IMR-90 (cell line): Measurements from ENCODE around the gene RNASE7. TPM values are rescaled to one million over a fixed set of nuclear protein-coding genes. Genes with fewer than 3 reads are reported as not detected.

Source experiments
- ATAC-seq: fragments of 200-7000 bp; cut with Tn5 transposase; 2 replicates; pipeline ENCODE4 v1.9.1; 2020; ENCODE audit warnings: low read depth, mild to moderate bottlenecking, moderate library complexity
- BruUV-seq: library from RNA; stranded (reverse); fragments of 400-500 nt; replicated peaks from 2 replicates; lab custom pipeline; 2021; lab: Mats Ljungman, UMichigan
- CTCF ChIA-PET: fragments of 300-600 bp; formaldehyde crosslinking; extraction: SDS; loops from one replicate; lab custom pipeline; 2021; ENCODE audit warnings: antibody characterized with exemption; lab: Yijun Ruan, JAX
- POLR2A ChIA-PET: fragments of 300-600 bp; sonication (Branson Sonifier 250); formaldehyde crosslinking; loops from one replicate; lab custom pipeline; 2022; ENCODE audit warnings: antibody characterized with exemption; ENCODE audit not compliant: unreplicated experiment; lab: Charles Lee
- DNase-seq: peaks from one replicate; pipeline ENCODE4 v3.0.0; 2013
- H2AFZ ChIP-seq: replicated peaks from 2 replicates; pipeline ENCODE3; 2013; ENCODE audit warnings: low read length, mild to moderate bottlenecking; ENCODE audit not compliant: poor library complexity
- H2AK5ac ChIP-seq: 2 replicates; pipeline ENCODE4 v1.6.1; 2013; ENCODE audit warnings: low read depth, low read length, inconsistent platforms
- H2AK9ac ChIP-seq: replicated peaks from 2 replicates; pipeline ENCODE3; 2013; ENCODE audit warnings: mild to moderate bottlenecking, low read depth, low read length, moderate library complexity; ENCODE audit not compliant: poor library complexity
- H2BK120ac ChIP-seq: 2 replicates; pipeline ENCODE4 v1.6.1; 2013; ENCODE audit warnings: low read depth, low read length, inconsistent platforms
- H2BK15ac ChIP-seq: 3 replicates; pipeline ENCODE4 v1.6.1; 2013; ENCODE audit warnings: low read depth, low read length, inconsistent platforms
- H2BK20ac ChIP-seq: 2 replicates; pipeline ENCODE4 v1.6.1; 2013; ENCODE audit warnings: low read depth, mild to moderate bottlenecking, inconsistent platforms, low read length, moderate library complexity
- H2BK5ac ChIP-seq: 2 replicates; pipeline ENCODE4 v1.6.1; 2013; ENCODE audit warnings: mild to moderate bottlenecking, low read depth, low read length, inconsistent platforms; ENCODE audit not compliant: poor library complexity, severe bottlenecking
- H3K14ac ChIP-seq: replicated peaks from 2 replicates; pipeline ENCODE4 v1.6.1; 2013; ENCODE audit warnings: low read depth, low read length, inconsistent platforms
- H3K18ac ChIP-seq: 2 replicates; pipeline ENCODE4 v1.6.1; 2013; ENCODE audit warnings: low read depth, low read length, control low read depth
- H3K23ac ChIP-seq: 2 replicates; pipeline ENCODE4 v1.6.1; 2013; ENCODE audit warnings: low read depth, low read length, inconsistent platforms
- H3K27ac ChIP-seq: 2 replicates; pipeline ENCODE4 v1.5.1; 2013; ENCODE audit warnings: mild to moderate bottlenecking, control low read depth, low read length; ENCODE audit not compliant: insufficient read depth
- H3K27me3 ChIP-seq: 2 replicates; pipeline ENCODE4 v1.6.1; 2013; ENCODE audit warnings: low read length; ENCODE audit not compliant: control insufficient read depth, insufficient read depth
- H3K36me3 ChIP-seq: 2 replicates; pipeline ENCODE4 v1.6.1; 2013; ENCODE audit warnings: low read length, mixed read lengths; ENCODE audit not compliant: control insufficient read depth, insufficient read depth
- H3K4ac ChIP-seq: 2 replicates; pipeline ENCODE4 v1.6.1; 2013; ENCODE audit warnings: low read depth, low read length, inconsistent platforms
- H3K4me1 ChIP-seq: 2 replicates; pipeline ENCODE4 v1.6.1; 2013; ENCODE audit warnings: low read length, mixed read lengths; ENCODE audit not compliant: control insufficient read depth, insufficient read depth
- H3K4me2 ChIP-seq: 2 replicates; pipeline ENCODE4 v1.6.1; 2013; ENCODE audit warnings: low read depth, mild to moderate bottlenecking, control low read depth, low read length, moderate library complexity
- H3K4me3 ChIP-seq: 2 replicates; pipeline ENCODE4 v1.5.1; 2013; ENCODE audit warnings: low read depth, mild to moderate bottlenecking, control low read depth, low read length, moderate library complexity; ENCODE audit not compliant: insufficient read depth
- H3K56ac ChIP-seq: 2 replicates; pipeline ENCODE4 v1.6.1; 2013; ENCODE audit warnings: low read length, inconsistent platforms; ENCODE audit not compliant: insufficient read depth; ENCODE audit errors: extremely low read depth
- H3K79me1 ChIP-seq, 2 experiments: 2 replicates each; pipeline ENCODE4 v1.6.1; 2013; ENCODE audit warnings: low read length in 2 of 2, inconsistent platforms in 1 of 2, low read depth in 1 of 2
- H3K9ac ChIP-seq: 2 replicates; pipeline ENCODE4 v1.6.1; 2013; ENCODE audit warnings: low read depth, low read length, control low read depth
- H3K9me1 ChIP-seq: 2 replicates; pipeline ENCODE4 v1.6.1; 2013; ENCODE audit warnings: low read length, inconsistent platforms; ENCODE audit not compliant: insufficient read depth
- H3K9me3 ChIP-seq: 2 replicates; pipeline ENCODE4 v1.6.1; 2013; ENCODE audit warnings: low read length; ENCODE audit not compliant: control insufficient read depth, insufficient read depth
- H4K20me1 ChIP-seq: 2 replicates; pipeline ENCODE4 v1.6.1; 2013; ENCODE audit warnings: low read length, inconsistent platforms; ENCODE audit not compliant: insufficient read depth
- H4K5ac ChIP-seq: 2 replicates; pipeline ENCODE4 v1.6.1; 2013; ENCODE audit warnings: mild to moderate bottlenecking, low read depth, low read length, control low read depth
- H4K8ac ChIP-seq, 2 experiments: 2 replicates each; pipeline ENCODE4 v1.6.1; 2013; ENCODE audit warnings: low read depth in 2 of 2, low read length in 2 of 2, control low read depth in 1 of 2, inconsistent platforms in 1 of 2
- H4K91ac ChIP-seq: 2 replicates; pipeline ENCODE4 v1.6.1; 2013; ENCODE audit warnings: low read depth, low read length, inconsistent platforms; ENCODE audit not compliant: insufficient read depth
- BHLHE40 ChIP-seq: fragments of 150-350 bp; IDR thresholded peaks from 2 replicates; pipeline ENCODE4 v1.6.1; 2016; ENCODE audit warnings: mild to moderate bottlenecking, low read depth, low read length
- CEBPB ChIP-seq: IDR thresholded peaks from 2 replicates; pipeline ENCODE4 v1.6.1; 2012; ENCODE audit warnings: low read depth, low read length, improper control_type of control experiment
- CHD1 ChIP-seq: IDR thresholded peaks from 2 replicates; pipeline ENCODE4 v1.6.1; 2012; ENCODE audit warnings: low read depth, low read length, improper control_type of control experiment
- ELK1 ChIP-seq: fragments of 150-350 bp; IDR thresholded peaks from 2 replicates; pipeline ENCODE4 v1.6.1; 2016; ENCODE audit warnings: low read depth, mild to moderate bottlenecking, low read length, moderate library complexity, borderline replicate concordance
- FOS ChIP-seq: fragments of 150-350 bp; IDR thresholded peaks from 2 replicates; pipeline ENCODE4 v1.6.1; 2016; ENCODE audit warnings: low read depth, low read length
- MAFK ChIP-seq: IDR thresholded peaks from 2 replicates; pipeline ENCODE4 v1.6.1; 2012; ENCODE audit warnings: low read depth, low read length, improper control_type of control experiment
- MAZ ChIP-seq: IDR thresholded peaks from 2 replicates; pipeline ENCODE4 v1.6.1; 2012; ENCODE audit warnings: low read depth, mild to moderate bottlenecking, low read length, improper control_type of control experiment, moderate library complexity, borderline replicate concordance
- MXI1 ChIP-seq: IDR thresholded peaks from 2 replicates; pipeline ENCODE4 v1.6.1; 2012; ENCODE audit warnings: low read depth, mild to moderate bottlenecking, low read length, moderate library complexity, borderline replicate concordance
- RAD21 ChIP-seq: IDR thresholded peaks from 2 replicates; pipeline ENCODE4 v1.6.1; 2012; ENCODE audit warnings: low read length, improper control_type of control experiment
- RCOR1 ChIP-seq: IDR thresholded peaks from 2 replicates; pipeline ENCODE4 v1.6.1; 2012; ENCODE audit warnings: mild to moderate bottlenecking, low read length, improper control_type of control experiment; ENCODE audit not compliant: insufficient replicate concordance
- RFX5 ChIP-seq: IDR thresholded peaks from 2 replicates; pipeline ENCODE4 v1.8.0; 2012; ENCODE audit warnings: low read depth, mild to moderate bottlenecking, low read length, moderate library complexity
- USF2 ChIP-seq: fragments of 150-350 bp; IDR thresholded peaks from 2 replicates; pipeline ENCODE4 v1.6.1; 2017; ENCODE audit warnings: mild to moderate bottlenecking, antibody characterized with exemption, low read length, low read depth
- WGBS, 2 experiments: methylation state at CpG; one replicate each; pipeline versions ENCODE4 v1.1.5 to v1.1.7; 2013; ENCODE audit warnings: missing lambda C conversion rate in 2 of 2; ENCODE audit not compliant: insufficient read length in 1 of 2; ENCODE audit errors: extremely low coverage in 2 of 2; 5-methylcytosine and 5-hydroxymethylcytosine counted together
- dilution Hi-C: fragments of 300-500 bp; cut with HindIII; formaldehyde crosslinking; loops from one replicate; pipeline ENCODE4 v1.14.3; 2018; ENCODE audit warnings: low sequenced_read_pairs; ENCODE audit not compliant: unreplicated experiment
- in situ Hi-C: fragments of 300-500 bp; cut with MboI; formaldehyde crosslinking; loops from 3 replicates; pipeline ENCODE4 v1.14.3; 2019; ENCODE audit warnings: low sequenced_read_pairs, inconsistent platforms, mixed read lengths
- intact Hi-C: fragments of 100-400 bp; cut with micrococcal nuclease; formaldehyde crosslinking; loops from 2 replicates; pipeline ENCODE4 v1.10.0; 2022
- polyA plus RNA-seq, 3 experiments: library from polyadenylated mRNA; depleted of rRNA; stranded (reverse); fragments of >200 nt; gene quantifications; 2 replicates each; pipeline ENCODE4 v1.2.3, GENCODE V29; 2012; ENCODE audit warnings: low replicate concordance in 1 of 3
- total RNA-seq: library from RNA; depleted of rRNA; stranded (reverse); fragments of >200 nt; gene quantifications from 2 replicates; pipeline ENCODE4 v1.2.3, GENCODE V29; 2012
- TF ChIP-seq, protein P1 (sequence below): conservative IDR thresholded peaks from 2 replicates; pipeline ENCODE4 v1.5.1; 2012; ENCODE audit warnings: mild to moderate bottlenecking, low read depth, low read length, improper control_type of control experiment

RNASE7 gene
- total and polyA plus RNA-seq, 2 of the 4 experiments (the other 2 are of a cell fraction): not detected

GRCh38 chr14:21053184-21054122, 11.3 kb downstream of the RNASE7 start:
- CTCF ChIA-PET: interaction anchor here (0.7 kb wide), 1 partner anchor 747 kb away, joined by 4 read pairs; no protein-coding TSS in a partner anchor
- WGBS, 2 experiments: 97% methylated on average over 6 of the region's 20 CpGs; no CpG with 5 or more reads in 1 of the 2 experiments
- TF ChIP-seq BHLHE40 (no peak), RCOR1 (no peak), MAZ (no peak), RAD21 (no peak), ELK1 (no peak), USF2 (no peak), MAFK (no peak), RFX5 (no peak), CHD1 (no peak), MXI1 (no peak), CEBPB (no peak), FOS (no peak)
- TF ChIP-seq, protein P1, sequence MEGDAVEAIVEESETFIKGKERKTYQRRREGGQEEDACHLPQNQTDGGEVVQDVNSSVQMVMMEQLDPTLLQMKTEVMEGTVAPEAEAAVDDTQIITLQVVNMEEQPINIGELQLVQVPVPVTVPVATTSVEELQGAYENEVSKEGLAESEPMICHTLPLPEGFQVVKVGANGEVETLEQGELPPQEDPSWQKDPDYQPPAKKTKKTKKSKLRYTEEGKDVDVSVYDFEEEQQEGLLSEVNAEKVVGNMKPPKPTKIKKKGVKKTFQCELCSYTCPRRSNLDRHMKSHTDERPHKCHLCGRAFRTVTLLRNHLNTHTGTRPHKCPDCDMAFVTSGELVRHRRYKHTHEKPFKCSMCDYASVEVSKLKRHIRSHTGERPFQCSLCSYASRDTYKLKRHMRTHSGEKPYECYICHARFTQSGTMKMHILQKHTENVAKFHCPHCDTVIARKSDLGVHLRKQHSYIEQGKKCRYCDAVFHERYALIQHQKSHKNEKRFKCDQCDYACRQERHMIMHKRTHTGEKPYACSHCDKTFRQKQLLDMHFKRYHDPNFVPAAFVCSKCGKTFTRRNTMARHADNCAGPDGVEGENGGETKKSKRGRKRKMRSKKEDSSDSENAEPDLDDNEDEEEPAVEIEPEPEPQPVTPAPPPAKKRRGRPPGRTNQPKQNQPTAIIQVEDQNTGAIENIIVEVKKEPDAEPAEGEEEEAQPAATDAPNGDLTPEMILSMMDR: no peak

More at GRCh38 chr14:21053184-21054122, 11.3 kb downstream of the RNASE7 start:
- Histone ChIP-seq H4K8ac (no peak overlapping the region), H4K91ac (no peak overlapping the region), H3K36me3 (no peaks in the 10 kb centered on the region), H2AK9ac (no peak overlapping the region), H3K23ac (no peak overlapping the region), H2AFZ (no peak overlapping the region), H3K14ac (no peak overlapping the region), H4K5ac (no peak overlapping the region), H2BK120ac (no peak overlapping the region), H3K9ac (no peak overlapping the region), H3K56ac (no peak overlapping the region), H3K9me3 (no peaks in the 10 kb centered on the region), H2BK15ac (no peak overlapping the region), H3K4me1 (peaks cover 4% of the 10 kb centered on the region; the same call in 1 of the 2 replicates), H3K27ac (no peak overlapping the region), H4K20me1 (no peaks in the 10 kb centered on the region), H2BK5ac (no peak overlapping the region), H3K18ac (no peak overlapping the region), H3K4ac (no peak overlapping the region), H3K4me3 (no peak overlapping the region), H3K79me1 (no peaks in the 10 kb centered on the region), H2BK20ac (no peak overlapping the region), H3K9me1 (peaks cover 3% of the 10 kb centered on the region; the same call in 1 of the 2 replicates), H3K27me3 (peaks cover 4% of the 10 kb centered on the region), H2AK5ac (no peak overlapping the region), H3K4me2 (no peak overlapping the region)
- DNase-seq: no peak
- in situ Hi-C loops (no loop called here), dilution Hi-C loops (no loop called here), intact Hi-C loops (no loop called here)
- POLR2A ChIA-PET: interaction anchor here (0.5 kb wide), 1 partner anchor 16 kb away, joined by 3 read pairs; the partner anchor contains the start of gene ARHGEF40
- BruUV-seq: no TSS peak
- ATAC-seq: no peak
